SK-N-SH treated with all-trans-retinoic acid at 6 μM for 48 hours (cell line): ENCODE measurements around the gene ETS1.

ENCODE experiments used
- ATAC-seq: fragments of 200-7000 bp; cut with Tn5 transposase; 3 replicates; pipeline ENCODE4 v1.9.1; 2020; ENCODE audit warnings: mild to moderate bottlenecking, moderate library complexity
- ARNTL ChIP-seq: fragments of 450-650 bp; formaldehyde crosslinking; IDR thresholded peaks from 2 replicates; pipeline ENCODE4 v1.5.0; 2020; ENCODE audit warnings: low read depth, mild to moderate bottlenecking, moderate library complexity, borderline replicate concordance
- BACH2 ChIP-seq: fragments of 250-450 bp; sonication (Bioruptor Pico); IDR thresholded peaks from 2 replicates; pipeline ENCODE4 v1.9.0; 2021; ENCODE audit warnings: mild to moderate bottlenecking, borderline replicate concordance
- CSDC2 ChIP-seq: fragments of 250-450 bp; sonication (Bioruptor Pico); IDR thresholded peaks from 2 replicates; pipeline ENCODE4 v1.5.0; 2020; ENCODE audit warnings: mild to moderate bottlenecking, moderate library complexity
- ESRRG ChIP-seq: fragments of 250-450 bp; sonication (Bioruptor Pico); IDR thresholded peaks from 2 replicates; pipeline ENCODE4 v1.6.1; 2021; ENCODE audit warnings: mild to moderate bottlenecking
- GLIS3 ChIP-seq: fragments of 250-450 bp; sonication (Bioruptor Pico); IDR thresholded peaks from 2 replicates; pipeline ENCODE4 v1.5.0; 2020; ENCODE audit warnings: mild to moderate bottlenecking, moderate library complexity
- ISL1 ChIP-seq: fragments of 250-450 bp; sonication (Bioruptor Pico); IDR thresholded peaks from 2 replicates; pipeline ENCODE4 v2.1.2; 2022; ENCODE audit warnings: mild to moderate bottlenecking, moderate library complexity
- OSR1 ChIP-seq: fragments of 250-450 bp; sonication (Bioruptor Pico); IDR thresholded peaks from 2 replicates; pipeline ENCODE4 v1.8.0; 2022; ENCODE audit warnings: moderate library complexity, mild to moderate bottlenecking, inconsistent platforms
- PATZ1 ChIP-seq: fragments of 250-450 bp; sonication (Bioruptor Pico); IDR thresholded peaks from 2 replicates; pipeline ENCODE4 v1.8.0; 2020; ENCODE audit warnings: mild to moderate bottlenecking, moderate library complexity, borderline replicate concordance
- PPARA ChIP-seq: fragments of 250-450 bp; sonication (Bioruptor Pico); IDR thresholded peaks from 2 replicates; pipeline ENCODE4 v1.5.0; 2020; ENCODE audit warnings: mild to moderate bottlenecking, borderline replicate concordance
- RARB ChIP-seq: fragments of 250-450 bp; sonication (Bioruptor Pico); IDR thresholded peaks from 2 replicates; pipeline ENCODE4 v1.8.0; 2021; ENCODE audit warnings: mild to moderate bottlenecking, moderate library complexity
- SNAI2 ChIP-seq: fragments of 250-450 bp; sonication (Bioruptor Pico); IDR thresholded peaks from 2 replicates; pipeline ENCODE4 v1.5.0; 2020; ENCODE audit warnings: mild to moderate bottlenecking, moderate library complexity
- TCF4 ChIP-seq: fragments of 250-450 bp; sonication (Bioruptor Pico); IDR thresholded peaks from 2 replicates; pipeline ENCODE4 v1.8.0; 2021; ENCODE audit warnings: mild to moderate bottlenecking, moderate library complexity, borderline replicate concordance
- ZC3H10 ChIP-seq: fragments of 250-450 bp; sonication (Bioruptor Pico); IDR thresholded peaks from 2 replicates; pipeline ENCODE4 v1.5.1; 2021; ENCODE audit warnings: mild to moderate bottlenecking, moderate library complexity
- ZFP3 ChIP-seq: fragments of 250-450 bp; sonication (Bioruptor Pico); IDR thresholded peaks from 2 replicates; pipeline ENCODE4 v1.5.0; 2020; ENCODE audit warnings: mild to moderate bottlenecking, moderate library complexity
- ZFP30 ChIP-seq: fragments of 450-650 bp; formaldehyde crosslinking; IDR thresholded peaks from 2 replicates; pipeline ENCODE4 v1.5.0; 2022; ENCODE audit warnings: mild to moderate bottlenecking, moderate library complexity
- ZNF565 ChIP-seq: fragments of 450-650 bp; formaldehyde crosslinking; conservative IDR thresholded peaks from 2 replicates; pipeline ENCODE4 v1.5.0; 2020; ENCODE audit warnings: low read depth, mild to moderate bottlenecking, moderate library complexity
- ZNF70 ChIP-seq: fragments of 450-650 bp; formaldehyde crosslinking; IDR thresholded peaks from 2 replicates; pipeline ENCODE4 v1.5.0; 2020; ENCODE audit warnings: mild to moderate bottlenecking, moderate library complexity
- ZNF8 ChIP-seq: fragments of 450-650 bp; formaldehyde crosslinking; IDR thresholded peaks from 2 replicates; pipeline ENCODE4 v1.5.0; 2020; ENCODE audit warnings: mild to moderate bottlenecking, moderate library complexity
- TF ChIP-seq, protein P1 (sequence below): fragments of 250-450 bp; sonication (Bioruptor Pico); IDR thresholded peaks from 2 replicates; pipeline ENCODE4 v1.5.1; 2021; ENCODE audit warnings: mild to moderate bottlenecking, moderate library complexity
- TF ChIP-seq, protein P2 (sequence below): fragments of 250-450 bp; sonication (Bioruptor Pico); IDR thresholded peaks from 2 replicates; pipeline ENCODE4 v1.5.0; 2020; ENCODE audit warnings: mild to moderate bottlenecking, moderate library complexity
- TF ChIP-seq, protein P3 (sequence below): fragments of 250-450 bp; sonication (Bioruptor Pico); IDR thresholded peaks from 2 replicates; pipeline ENCODE4 v1.5.1; 2020; ENCODE audit warnings: low read depth, mild to moderate bottlenecking, moderate library complexity
- TF ChIP-seq, protein P4 (sequence below): fragments of 250-450 bp; sonication (Bioruptor Pico); IDR thresholded peaks from 2 replicates; pipeline ENCODE4 v1.8.0; 2021; ENCODE audit warnings: low read depth, mild to moderate bottlenecking, moderate library complexity, borderline replicate concordance

The ETS1 gene

DNA sequence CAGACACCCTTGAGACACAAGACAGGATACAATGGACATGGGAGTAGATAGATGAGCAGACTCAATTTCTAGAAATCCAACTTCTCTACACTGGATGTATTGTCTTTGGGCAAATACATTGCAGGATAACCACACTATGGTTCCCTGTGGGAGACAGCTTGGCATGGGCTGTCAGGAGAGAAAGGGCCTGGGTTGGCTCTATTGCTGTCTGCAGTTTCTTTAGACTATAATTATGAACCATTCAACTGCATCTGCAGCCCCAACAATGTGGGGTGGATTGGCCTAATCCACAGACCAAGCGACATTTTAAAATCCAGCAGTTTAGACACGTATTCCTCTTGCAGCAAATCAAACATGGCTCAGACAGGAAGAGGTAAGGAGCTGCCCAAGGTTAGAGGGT is 60.3 kb downstream of the ETS1 start:
- ATAC-seq = no peak
- TF ChIP-seq ZC3H10 (CRISPR knock-in tag) (no peak), ZNF70 (no peak), SNAI2 (CRISPR knock-in tag) (no peak), ISL1 (CRISPR knock-in tag) (no peak), ZFP30 (CRISPR knock-in tag) (no peak), TCF4 (CRISPR knock-in tag) (no peak), ZNF565 (CRISPR knock-in tag) (no peak), GLIS3 (CRISPR knock-in tag) (no peak), PPARA (CRISPR knock-in tag) (no peak), RARB (CRISPR knock-in tag) (no peak), PATZ1 (CRISPR knock-in tag) (no peak), BACH2 (CRISPR knock-in tag) (no peak), ZNF8 (CRISPR knock-in tag) (no peak), ZFP3 (CRISPR knock-in tag) (no peak), ARNTL (no peak)
- TF ChIP-seq, protein P1, sequence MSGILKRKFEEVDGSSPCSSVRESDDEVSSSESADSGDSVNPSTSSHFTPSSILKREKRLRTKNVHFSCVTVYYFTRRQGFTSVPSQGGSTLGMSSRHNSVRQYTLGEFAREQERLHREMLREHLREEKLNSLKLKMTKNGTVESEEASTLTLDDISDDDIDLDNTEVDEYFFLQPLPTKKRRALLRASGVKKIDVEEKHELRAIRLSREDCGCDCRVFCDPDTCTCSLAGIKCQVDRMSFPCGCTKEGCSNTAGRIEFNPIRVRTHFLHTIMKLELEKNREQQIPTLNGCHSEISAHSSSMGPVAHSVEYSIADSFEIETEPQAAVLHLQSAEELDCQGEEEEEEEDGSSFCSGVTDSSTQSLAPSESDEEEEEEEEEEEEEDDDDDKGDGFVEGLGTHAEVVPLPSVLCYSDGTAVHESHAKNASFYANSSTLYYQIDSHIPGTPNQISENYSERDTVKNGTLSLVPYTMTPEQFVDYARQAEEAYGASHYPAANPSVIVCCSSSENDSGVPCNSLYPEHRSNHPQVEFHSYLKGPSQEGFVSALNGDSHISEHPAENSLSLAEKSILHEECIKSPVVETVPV = no peak
- TF ChIP-seq, protein P2, sequence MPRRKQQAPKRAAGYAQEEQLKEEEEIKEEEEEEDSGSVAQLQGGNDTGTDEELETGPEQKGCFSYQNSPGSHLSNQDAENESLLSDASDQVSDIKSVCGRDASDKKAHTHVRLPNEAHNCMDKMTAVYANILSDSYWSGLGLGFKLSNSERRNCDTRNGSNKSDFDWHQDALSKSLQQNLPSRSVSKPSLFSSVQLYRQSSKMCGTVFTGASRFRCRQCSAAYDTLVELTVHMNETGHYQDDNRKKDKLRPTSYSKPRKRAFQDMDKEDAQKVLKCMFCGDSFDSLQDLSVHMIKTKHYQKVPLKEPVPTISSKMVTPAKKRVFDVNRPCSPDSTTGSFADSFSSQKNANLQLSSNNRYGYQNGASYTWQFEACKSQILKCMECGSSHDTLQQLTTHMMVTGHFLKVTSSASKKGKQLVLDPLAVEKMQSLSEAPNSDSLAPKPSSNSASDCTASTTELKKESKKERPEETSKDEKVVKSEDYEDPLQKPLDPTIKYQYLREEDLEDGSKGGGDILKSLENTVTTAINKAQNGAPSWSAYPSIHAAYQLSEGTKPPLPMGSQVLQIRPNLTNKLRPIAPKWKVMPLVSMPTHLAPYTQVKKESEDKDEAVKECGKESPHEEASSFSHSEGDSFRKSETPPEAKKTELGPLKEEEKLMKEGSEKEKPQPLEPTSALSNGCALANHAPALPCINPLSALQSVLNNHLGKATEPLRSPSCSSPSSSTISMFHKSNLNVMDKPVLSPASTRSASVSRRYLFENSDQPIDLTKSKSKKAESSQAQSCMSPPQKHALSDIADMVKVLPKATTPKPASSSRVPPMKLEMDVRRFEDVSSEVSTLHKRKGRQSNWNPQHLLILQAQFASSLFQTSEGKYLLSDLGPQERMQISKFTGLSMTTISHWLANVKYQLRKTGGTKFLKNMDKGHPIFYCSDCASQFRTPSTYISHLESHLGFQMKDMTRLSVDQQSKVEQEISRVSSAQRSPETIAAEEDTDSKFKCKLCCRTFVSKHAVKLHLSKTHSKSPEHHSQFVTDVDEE (CRISPR knock-in tag) = no peak
- TF ChIP-seq, protein P3, sequence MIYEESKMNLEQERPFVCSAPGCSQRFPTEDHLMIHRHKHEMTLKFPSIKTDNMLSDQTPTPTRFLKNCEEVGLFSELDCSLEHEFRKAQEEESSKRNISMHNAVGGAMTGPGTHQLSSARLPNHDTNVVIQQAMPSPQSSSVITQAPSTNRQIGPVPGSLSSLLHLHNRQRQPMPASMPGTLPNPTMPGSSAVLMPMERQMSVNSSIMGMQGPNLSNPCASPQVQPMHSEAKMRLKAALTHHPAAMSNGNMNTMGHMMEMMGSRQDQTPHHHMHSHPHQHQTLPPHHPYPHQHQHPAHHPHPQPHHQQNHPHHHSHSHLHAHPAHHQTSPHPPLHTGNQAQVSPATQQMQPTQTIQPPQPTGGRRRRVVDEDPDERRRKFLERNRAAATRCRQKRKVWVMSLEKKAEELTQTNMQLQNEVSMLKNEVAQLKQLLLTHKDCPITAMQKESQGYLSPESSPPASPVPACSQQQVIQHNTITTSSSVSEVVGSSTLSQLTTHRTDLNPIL (CRISPR knock-in tag) = no peak

DNA sequence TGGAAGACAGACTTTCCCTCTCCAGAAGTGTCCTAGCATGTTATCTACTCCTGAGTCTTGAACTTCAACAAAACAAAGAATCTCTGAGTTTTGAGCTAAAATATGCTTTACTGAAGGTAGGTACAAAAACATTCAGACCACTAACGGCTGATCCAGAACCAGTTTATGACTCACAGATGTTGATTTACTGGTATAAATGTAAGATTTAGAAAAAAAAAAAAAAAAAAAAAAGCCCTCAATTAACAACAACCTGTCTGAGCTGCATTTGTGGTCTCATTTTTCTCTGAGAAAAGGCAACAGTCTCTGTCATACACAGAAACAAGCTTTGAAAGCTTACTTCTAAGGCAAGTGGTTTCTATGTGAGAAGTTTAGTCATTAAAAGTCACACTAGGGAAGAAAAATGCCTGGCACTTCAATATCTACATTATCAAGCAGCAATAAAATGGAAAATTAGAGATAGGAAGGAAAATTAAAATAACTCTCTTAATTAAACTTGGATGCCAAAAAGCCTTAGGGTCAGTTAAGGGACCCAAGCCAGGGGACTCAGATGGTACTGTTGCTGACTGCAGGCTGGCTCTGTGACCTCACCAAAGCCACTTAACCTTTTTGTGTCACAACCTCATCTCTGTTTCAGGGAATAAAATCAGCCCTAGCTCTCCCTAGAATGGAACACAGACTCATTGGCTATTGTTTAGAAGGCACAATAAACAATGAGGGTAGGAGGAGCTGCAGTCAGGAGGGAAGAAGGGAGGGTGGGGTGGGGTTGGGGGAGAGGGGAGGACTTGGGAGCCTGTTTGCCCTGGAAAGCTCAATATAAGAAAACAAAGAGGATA is 61.7 kb downstream of the ETS1 start:
- ATAC-seq = no peak

More for the DNA sequence above, 61.7 kb downstream of the ETS1 start:
- TF ChIP-seq, protein P2 (CRISPR knock-in tag) = no peak
- no peak for TF ChIP-seq ZNF70
- TF ChIP-seq, protein P4, sequence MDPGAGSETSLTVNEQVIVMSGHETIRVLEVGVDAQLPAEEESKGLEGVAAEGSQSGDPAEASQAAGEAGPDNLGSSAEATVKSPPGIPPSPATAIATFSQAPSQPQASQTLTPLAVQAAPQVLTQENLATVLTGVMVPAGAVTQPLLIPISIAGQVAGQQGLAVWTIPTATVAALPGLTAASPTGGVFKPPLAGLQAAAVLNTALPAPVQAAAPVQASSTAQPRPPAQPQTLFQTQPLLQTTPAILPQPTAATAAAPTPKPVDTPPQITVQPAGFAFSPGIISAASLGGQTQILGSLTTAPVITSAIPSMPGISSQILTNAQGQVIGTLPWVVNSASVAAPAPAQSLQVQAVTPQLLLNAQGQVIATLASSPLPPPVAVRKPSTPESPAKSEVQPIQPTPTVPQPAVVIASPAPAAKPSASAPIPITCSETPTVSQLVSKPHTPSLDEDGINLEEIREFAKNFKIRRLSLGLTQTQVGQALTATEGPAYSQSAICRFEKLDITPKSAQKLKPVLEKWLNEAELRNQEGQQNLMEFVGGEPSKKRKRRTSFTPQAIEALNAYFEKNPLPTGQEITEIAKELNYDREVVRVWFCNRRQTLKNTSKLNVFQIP (CRISPR knock-in tag) = no peak
- TF ChIP-seq, protein P1 = no peak
- no peak for TF ChIP-seq ARNTL
- TF ChIP-seq RARB (CRISPR knock-in tag) = no peak
- no peak for TF ChIP-seq ZFP30 (CRISPR knock-in tag)
- no peak for TF ChIP-seq ESRRG (CRISPR knock-in tag)
- TF ChIP-seq CSDC2 (CRISPR knock-in tag) = no peak
- no peak for TF ChIP-seq OSR1 (CRISPR knock-in tag)
- TF ChIP-seq TCF4 (CRISPR knock-in tag) = no peak
- TF ChIP-seq, all 23 proteins: peak for 0
